PC-3 (cell line): Measurements from ENCODE around the gene PLEK2. TPM values are rescaled to one million over a fixed set of nuclear protein-coding genes. Genes with fewer than 3 reads are reported as not detected.
A peak's percentile ranks its signal among the peaks of the same experiment; 100 is the strongest.

ENCODE experiments used
- ATAC-seq: fragments of 200-7000 bp; cut with Tn5 transposase; 2 replicates; pipeline ENCODE4 v1.9.1; 2020; ENCODE audit warnings: mild to moderate bottlenecking, moderate library complexity
- BruUV-seq: library from RNA; stranded (reverse); fragments of 400-500 nt; replicated peaks from 2 replicates; lab custom pipeline; 2021; lab: Mats Ljungman, UMichigan
- CTCF ChIA-PET: fragments of 300-600 bp; sonication (Branson Sonifier 250); formaldehyde crosslinking; loops from one replicate; lab custom pipeline; 2022; ENCODE audit warnings: antibody characterized with exemption; lab: Charles Lee
- POLR2A ChIA-PET: fragments of 300-600 bp; sonication (Branson Sonifier 250); formaldehyde crosslinking; loops from one replicate; lab custom pipeline; 2022; ENCODE audit warnings: antibody characterized with exemption; ENCODE audit not compliant: unreplicated experiment; lab: Charles Lee
- DNase-seq: peaks from one replicate; pipeline ENCODE4 v3.0.0-alpha.2; 2015
- H2AFZ ChIP-seq: fragments of 300-600 bp; sonication (generic); 2 replicates; pipeline ENCODE4 v1.6.0; 2016; ENCODE audit warnings: antibody characterized with exemption, low read length
- H3F3A ChIP-seq: fragments of 300-600 bp; sonication (generic); one replicate; pipeline ENCODE4 v1.6.0; 2017; ENCODE audit warnings: antibody characterized with exemption, low read length, control low read depth, mild to moderate bottlenecking; ENCODE audit not compliant: unreplicated experiment
- H3K27ac ChIP-seq: fragments of 300-600 bp; sonication (generic); 2 replicates; pipeline ENCODE4 v1.5.1; 2016; ENCODE audit warnings: mild to moderate bottlenecking, low read length
- H3K27me3 ChIP-seq: fragments of 300-600 bp; sonication (generic); 2 replicates; pipeline ENCODE4 v1.6.1; 2016; ENCODE audit warnings: low read length, mixed read lengths
- H3K36me3 ChIP-seq: fragments of 300-600 bp; sonication (generic); 2 replicates; pipeline ENCODE4 v1.6.1; 2016; ENCODE audit warnings: low read depth, mixed run types, low read length, mixed read lengths
- H3K4me1 ChIP-seq: fragments of 300-600 bp; sonication (generic); 2 replicates; pipeline ENCODE4 v1.5.1; 2016; ENCODE audit warnings: low read length; ENCODE audit not compliant: insufficient read depth
- H3K4me2 ChIP-seq: fragments of 300-600 bp; sonication (generic); 2 replicates; pipeline ENCODE4 v1.6.0; 2016; ENCODE audit warnings: low read length
- H3K4me3 ChIP-seq: fragments of 300-600 bp; sonication (generic); 2 replicates; pipeline ENCODE4 v1.5.1; 2016; ENCODE audit warnings: mild to moderate bottlenecking, low read length, mixed read lengths
- H3K79me2 ChIP-seq: fragments of 300-600 bp; sonication (generic); 2 replicates; pipeline ENCODE4 v1.6.1; 2017; ENCODE audit warnings: low read length, mixed read lengths
- H3K9ac ChIP-seq: fragments of 300-600 bp; sonication (generic); 2 replicates; pipeline ENCODE4 v1.6.0; 2016; ENCODE audit warnings: mild to moderate bottlenecking, low read length
- H3K9me2 ChIP-seq: fragments of 300-600 bp; sonication (generic); replicated peaks from 2 replicates; pipeline ENCODE4 v1.6.1; 2016; ENCODE audit warnings: mixed run types, low read length, mixed read lengths
- H3K9me3 ChIP-seq: fragments of 300-600 bp; sonication (generic); 2 replicates; pipeline ENCODE4 v1.6.1; 2016; ENCODE audit warnings: low read length, mixed read lengths
- H4K20me1 ChIP-seq: fragments of 300-600 bp; sonication (generic); 2 replicates; pipeline ENCODE4 v1.6.1; 2016; ENCODE audit warnings: low read length, mixed read lengths
- EZH2 ChIP-seq: fragments of 300-600 bp; sonication (generic); IDR thresholded peaks from one replicate; pipeline ENCODE4 v1.6.1; 2017; ENCODE audit warnings: antibody characterized with exemption, mild to moderate bottlenecking, low read length; ENCODE audit not compliant: unreplicated experiment
- EZH2phosphoT487 ChIP-seq: fragments of 300-600 bp; sonication (generic); IDR thresholded peaks from 2 replicates; pipeline ENCODE4 v1.6.1; 2018; ENCODE audit warnings: mild to moderate bottlenecking, antibody characterized with exemption, low read length, borderline replicate concordance
- intact Hi-C: fragments of 100-400 bp; cut with micrococcal nuclease; formaldehyde crosslinking; loops from 2 replicates; pipeline ENCODE4 v1.9.0; 2023
- total RNA-seq: library from RNA; depleted of rRNA; stranded (reverse); fragments of >200 nt; gene quantifications from 2 replicates; pipeline ENCODE4 v1.2.3, GENCODE V29; 2014
- TF ChIP-seq, protein P1 (sequence below): fragments of 300-600 bp; sonication (generic); conservative IDR thresholded peaks from 2 replicates; pipeline ENCODE4 v1.5.1; 2017; ENCODE audit warnings: antibody characterized with exemption, low read depth, mild to moderate bottlenecking, low read length

PLEK2 gene
- total RNA-seq, 1 experiment from 2014 or later = 48.0 TPM

DNA sequence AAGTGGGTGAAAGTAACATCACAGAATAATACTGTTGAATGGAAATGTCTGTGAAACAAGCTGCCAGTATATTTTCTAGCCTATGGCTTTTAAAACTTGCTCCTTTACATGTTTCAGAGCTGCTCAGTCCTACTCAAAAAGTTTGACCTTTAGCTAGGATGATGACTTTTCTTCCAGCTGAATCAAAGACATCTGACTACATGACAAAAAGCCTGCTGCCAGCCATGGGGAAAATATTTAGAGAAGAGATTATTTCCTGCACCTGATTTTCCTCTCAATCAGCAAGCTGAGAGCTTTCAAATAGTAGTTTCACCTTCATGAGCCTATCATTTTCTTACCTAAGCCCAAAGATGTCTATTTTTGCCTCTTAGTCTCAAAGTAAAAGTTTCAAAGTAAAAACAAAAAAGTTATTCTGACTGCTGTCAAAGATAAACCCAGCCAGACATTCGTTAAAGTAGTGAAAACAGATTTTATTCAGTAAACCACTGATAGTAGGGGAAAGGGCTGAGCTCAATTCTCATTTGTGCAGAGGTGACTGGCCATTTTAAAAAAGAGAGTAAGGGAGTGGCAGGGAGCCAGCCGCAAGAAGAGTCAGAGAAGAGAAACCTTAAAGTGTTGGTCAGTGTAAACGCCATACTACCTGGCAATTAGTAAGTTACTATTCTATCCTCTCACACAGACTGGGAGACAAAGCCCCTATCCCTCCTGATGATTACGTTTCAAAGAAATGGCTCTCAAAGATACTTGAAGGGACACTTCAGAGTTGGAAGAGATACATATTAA, 54.6 kb downstream of the PLEK2 start:
- peak overlapping the region; percentile 83 for H3K4me3 ChIP-seq
- intact Hi-C loops = no loop called here
- no peak overlapping the region for H3K27ac ChIP-seq
- H4K20me1 ChIP-seq = peaks cover 31% of the 10 kb centered on the region
- H3K4me1 ChIP-seq = peaks cover 32% of the 10 kb centered on the region
- ATAC-seq = no peak
- peaks cover 75% of the 10 kb centered on the region for H3K79me2 ChIP-seq
- no TSS peak for BruUV-seq
- no peaks in the 10 kb centered on the region for H3K27me3 ChIP-seq
- H3K4me2 ChIP-seq = peak overlapping the region; percentile 88
- H3F3A ChIP-seq = no peaks in the 10 kb centered on the region
- no peak for TF ChIP-seq EZH2
- TF ChIP-seq EZH2phosphoT487 = no peak
- TF ChIP-seq, protein P1, sequence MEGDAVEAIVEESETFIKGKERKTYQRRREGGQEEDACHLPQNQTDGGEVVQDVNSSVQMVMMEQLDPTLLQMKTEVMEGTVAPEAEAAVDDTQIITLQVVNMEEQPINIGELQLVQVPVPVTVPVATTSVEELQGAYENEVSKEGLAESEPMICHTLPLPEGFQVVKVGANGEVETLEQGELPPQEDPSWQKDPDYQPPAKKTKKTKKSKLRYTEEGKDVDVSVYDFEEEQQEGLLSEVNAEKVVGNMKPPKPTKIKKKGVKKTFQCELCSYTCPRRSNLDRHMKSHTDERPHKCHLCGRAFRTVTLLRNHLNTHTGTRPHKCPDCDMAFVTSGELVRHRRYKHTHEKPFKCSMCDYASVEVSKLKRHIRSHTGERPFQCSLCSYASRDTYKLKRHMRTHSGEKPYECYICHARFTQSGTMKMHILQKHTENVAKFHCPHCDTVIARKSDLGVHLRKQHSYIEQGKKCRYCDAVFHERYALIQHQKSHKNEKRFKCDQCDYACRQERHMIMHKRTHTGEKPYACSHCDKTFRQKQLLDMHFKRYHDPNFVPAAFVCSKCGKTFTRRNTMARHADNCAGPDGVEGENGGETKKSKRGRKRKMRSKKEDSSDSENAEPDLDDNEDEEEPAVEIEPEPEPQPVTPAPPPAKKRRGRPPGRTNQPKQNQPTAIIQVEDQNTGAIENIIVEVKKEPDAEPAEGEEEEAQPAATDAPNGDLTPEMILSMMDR = no peak
- DNase-seq = no peak
- POLR2A ChIA-PET = no interaction called here
- H3K36me3 ChIP-seq = peaks cover 2% of the 10 kb centered on the region
- 0 out of 2 replicates have a peak overlapping the region, but pooled peaks have one; percentile 8 for H2AFZ ChIP-seq
- H3K9me3 ChIP-seq = no peaks in the 10 kb centered on the region
- peak overlapping the region; percentile 91; the same call in 1 of the 2 replicates for H3K9ac ChIP-seq
- CTCF ChIA-PET = interaction anchor here (0.5 to 0.7 kb wide), 3 partner anchors 74 to 170 kb away, joined by 3 to 6 read pairs (median 3); no protein-coding TSS in a partner anchor
- no peaks in the 10 kb centered on the region for H3K9me2 ChIP-seq

DNA sequence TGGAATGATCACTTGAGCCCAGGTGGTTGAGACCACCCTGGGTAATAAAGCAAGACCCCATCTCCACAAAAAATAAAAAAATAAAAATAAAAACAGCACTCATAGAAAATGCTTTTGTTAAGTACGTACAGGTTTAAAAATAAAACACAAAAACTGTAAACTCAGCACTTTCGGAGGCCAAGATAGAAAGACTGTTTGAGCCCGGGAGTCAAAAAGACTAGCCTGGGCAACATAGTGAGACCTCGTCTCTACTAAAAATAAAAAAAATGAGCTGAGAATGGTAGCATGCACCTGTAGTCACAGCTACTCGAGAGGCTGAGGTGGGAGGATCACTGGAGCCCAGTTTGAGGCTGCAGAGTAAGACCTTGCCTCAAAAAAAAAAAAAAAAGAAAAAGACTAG, 59.9 kb downstream of the PLEK2 start:
- DNase-seq (no peak), ATAC-seq (no peak)
- BruUV-seq = no TSS peak
- no peaks in the 10 kb centered on the region for H3K27me3 ChIP-seq
- peaks cover 28% of the 10 kb centered on the region for H3K79me2 ChIP-seq
- TF ChIP-seq EZH2 = no peak
- TF ChIP-seq EZH2phosphoT487 = no peak
- TF ChIP-seq, protein P1 = no peak
- H3K27ac ChIP-seq = no peak overlapping the region
- ChIA-PET POLR2A (no interaction called here), CTCF (interaction anchor here (0.6 to 0.7 kb wide), 2 partner anchors 68 to 485 kb away, joined by 3 to 8 read pairs; no protein-coding TSS in a partner anchor)
- H3K9ac ChIP-seq = no peak overlapping the region
- H2AFZ ChIP-seq = no peak overlapping the region
- no peaks in the 10 kb centered on the region for H3F3A ChIP-seq
- peaks cover 5% of the 10 kb centered on the region; the same call in 1 of the 2 replicates for H4K20me1 ChIP-seq
- 0 out of 2 replicates have a peak, but pooled peaks cover 6% of the 10 kb centered on the region for H3K4me1 ChIP-seq
- no peak overlapping the region for H3K4me2 ChIP-seq
- no peaks in the 10 kb centered on the region for H3K9me2 ChIP-seq
- peaks cover 13% of the 10 kb centered on the region for H3K36me3 ChIP-seq
- no peak overlapping the region for H3K4me3 ChIP-seq
- intact Hi-C loops = no loop called here
- no peaks in the 10 kb centered on the region for H3K9me3 ChIP-seq

DNA sequence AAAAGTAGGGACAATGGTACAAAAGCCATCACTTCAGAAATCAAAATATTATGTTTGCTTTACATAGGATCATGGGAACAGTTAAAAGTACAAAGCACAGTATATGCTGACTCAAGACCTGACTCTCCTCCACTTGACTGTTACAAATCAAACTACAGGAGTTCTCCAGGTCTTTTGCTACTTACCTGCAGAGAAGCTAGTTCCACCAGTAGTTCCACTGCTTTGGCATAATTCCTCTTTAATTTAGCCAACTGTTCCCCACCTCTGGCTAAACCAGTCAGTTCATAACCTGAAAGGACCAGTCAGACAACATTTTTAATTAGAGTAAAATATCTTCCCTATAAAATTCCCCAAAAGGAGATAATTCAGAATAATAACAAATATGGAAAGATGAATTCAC, 66.4 kb downstream of the PLEK2 start:
- Histone ChIP-seq H3K27ac (no peak overlapping the region), H3K27me3 (no peaks in the 10 kb centered on the region), H4K20me1 (no peaks in the 10 kb centered on the region), H3K9ac (no peak overlapping the region), H3K79me2 (no peaks in the 10 kb centered on the region), H3K4me2 (no peak overlapping the region), H3K4me3 (no peak overlapping the region), H3K9me3 (no peaks in the 10 kb centered on the region), H3K9me2 (no peaks in the 10 kb centered on the region), H3F3A (no peaks in the 10 kb centered on the region), H2AFZ (no peak overlapping the region), H3K36me3 (peaks cover 28% of the 10 kb centered on the region), H3K4me1 (peaks cover 11% of the 10 kb centered on the region)
- DNase-seq (peak; percentile 38), ATAC-seq (peak; percentile 44)
- BruUV-seq = no TSS peak
- intact Hi-C loops = no loop called here
- ChIA-PET CTCF (no interaction called here), POLR2A (no interaction called here)
- TF ChIP-seq EZH2phosphoT487 (no peak), EZH2 (no peak)
- TF ChIP-seq, protein P1 = no peak
